ENCODE results near the gene FAM114A1.
"Not testable (repeated sequence)": the region's sequence is repeated elsewhere in the genome, so short reads cannot be mapped to it uniquely, and the experiment has no call there.

FAM114A1 gene

DNA sequence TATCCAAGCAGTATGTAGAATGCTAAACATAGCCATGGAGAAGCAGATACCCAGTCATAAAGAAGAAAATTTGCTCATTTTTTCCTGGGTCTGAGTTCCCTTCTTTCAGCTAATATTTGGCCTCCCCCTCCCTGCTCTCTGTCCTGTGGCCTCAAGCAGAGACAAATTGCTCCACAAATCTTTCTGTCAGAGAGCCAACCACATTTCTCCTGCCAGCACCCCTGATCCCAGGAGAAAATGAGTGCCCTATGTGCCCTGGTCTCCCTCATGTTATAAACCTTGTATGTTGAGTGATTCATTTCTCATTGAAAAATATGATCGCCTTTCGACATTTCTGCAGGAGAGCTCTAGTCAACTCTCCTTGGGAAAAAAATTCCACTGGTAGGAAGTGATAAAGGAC lies 82.6 kb downstream of the FAM114A1 start:
- Mint-ChIP-seq H3K27me3 (no peaks in the 10 kb centered on the region), H3K27ac (no peak overlapping the region), H3K36me3 (ENCODE audit: low read depth) (no peaks in the 10 kb centered on the region), H3K4me1 (peaks cover 16% of the 10 kb centered on the region), H3K4me3 (no peak overlapping the region), H3K9me3 (no peaks in the 10 kb centered on the region)
- ATAC-seq (no peak), DNase-seq (no peak)

DNA sequence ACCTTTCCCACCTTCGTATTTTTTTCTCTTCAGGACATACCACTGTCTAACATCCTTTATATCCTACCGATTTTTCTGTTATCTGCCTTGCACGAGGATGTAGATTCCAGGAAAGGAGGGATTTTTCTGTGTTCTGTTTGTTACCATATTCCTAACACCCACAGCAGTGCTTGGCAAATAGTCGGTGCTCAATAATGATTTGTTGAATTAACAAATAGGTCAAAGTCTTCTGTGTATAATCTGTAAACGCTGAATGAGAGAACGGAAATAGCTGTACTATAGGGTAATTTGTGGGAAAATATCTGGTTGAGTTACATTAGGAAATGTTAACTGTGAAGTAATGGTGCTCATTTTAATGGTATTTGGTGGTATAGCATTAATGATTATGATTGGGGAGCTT lies 83.1 kb downstream of the FAM114A1 start:
- DNase-seq, result no peak
- peaks cover 16% of the 10 kb centered on the region for H3K4me1 Mint-ChIP-seq
- no peaks in the 10 kb centered on the region for H3K36me3 Mint-ChIP-seq (ENCODE audit: low read depth)
- H3K27ac Mint-ChIP-seq, result no peak overlapping the region
- no peak for ATAC-seq
- H3K9me3 Mint-ChIP-seq, result no peaks in the 10 kb centered on the region
- no peak overlapping the region for H3K4me3 Mint-ChIP-seq
- no peaks in the 10 kb centered on the region for H3K27me3 Mint-ChIP-seq

DNA sequence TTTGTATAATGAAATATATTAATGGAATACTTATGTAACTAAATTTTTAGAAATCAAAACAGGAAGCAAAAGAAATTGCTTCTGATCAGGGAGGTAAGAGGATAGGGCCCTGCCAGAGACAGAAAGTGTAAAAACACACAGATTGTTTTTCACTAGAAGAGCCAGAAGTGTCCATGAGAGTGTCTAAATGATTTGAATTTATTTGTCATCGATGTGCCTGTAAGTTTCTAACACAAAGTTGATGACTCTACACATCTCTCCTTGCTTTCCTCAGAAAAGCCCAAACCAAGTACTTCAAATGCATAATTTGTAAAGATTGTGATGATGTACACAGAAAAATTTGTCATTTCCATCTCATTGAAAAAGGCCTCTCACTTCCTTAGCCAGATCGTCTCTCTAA lies 84.0 kb downstream of the FAM114A1 start:
- H3K4me1 Mint-ChIP-seq, result peaks cover 16% of the 10 kb centered on the region
- no peaks in the 10 kb centered on the region for H3K9me3 Mint-ChIP-seq
- no peak overlapping the region for H3K4me3 Mint-ChIP-seq
- H3K27ac Mint-ChIP-seq, result no peak overlapping the region
- H3K27me3 Mint-ChIP-seq, result no peaks in the 10 kb centered on the region
- ATAC-seq, result no peak
- H3K36me3 Mint-ChIP-seq (ENCODE audit: low read depth), result no peaks in the 10 kb centered on the region
- DNase-seq, result no peak

DNA sequence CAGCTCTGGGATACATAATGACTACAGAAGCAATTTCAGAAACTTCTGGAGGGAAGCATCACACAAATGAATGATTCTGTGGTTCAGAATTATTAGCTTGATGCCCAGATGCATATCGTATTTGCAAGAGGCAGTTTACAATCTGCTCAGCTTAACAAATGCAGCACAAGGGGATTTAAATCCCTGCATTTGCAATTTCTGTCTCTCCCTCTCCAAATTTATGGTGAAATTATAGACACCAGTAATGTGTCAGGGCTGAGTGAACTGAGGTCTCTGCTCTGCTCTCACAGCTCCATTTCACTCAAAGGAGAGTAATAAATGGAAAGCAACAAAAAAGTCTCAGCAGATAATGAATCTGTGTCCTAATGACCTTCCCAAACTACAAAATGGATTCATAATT lies 84.4 kb downstream of the FAM114A1 start:
- H3K36me3 Mint-ChIP-seq (ENCODE audit: low read depth), result no peaks in the 10 kb centered on the region
- no peaks in the 10 kb centered on the region for H3K9me3 Mint-ChIP-seq
- no peak overlapping the region for H3K27ac Mint-ChIP-seq
- peaks cover 16% of the 10 kb centered on the region for H3K4me1 Mint-ChIP-seq
- ATAC-seq (no peak), DNase-seq (no peak)
- H3K27me3 Mint-ChIP-seq, result no peaks in the 10 kb centered on the region
- no peak overlapping the region for H3K4me3 Mint-ChIP-seq

DNA sequence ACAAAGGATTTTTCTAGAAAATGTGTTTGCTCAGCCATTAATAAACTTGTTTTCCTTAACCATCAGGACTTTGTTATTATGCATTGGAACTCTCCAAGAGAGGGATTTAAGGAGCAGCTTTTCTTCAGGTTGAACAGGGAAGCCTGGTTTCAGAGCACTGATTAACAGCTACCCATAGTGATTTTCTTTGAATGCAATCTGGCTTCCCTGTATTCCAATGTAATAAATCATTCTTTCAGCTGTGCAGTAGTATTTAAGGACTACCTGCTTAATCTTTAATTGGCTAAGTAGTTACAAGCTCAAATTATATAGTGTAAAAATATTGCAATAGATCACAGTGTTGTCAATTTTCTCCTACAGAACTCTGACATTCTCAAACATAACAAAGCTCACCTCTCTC lies 87.1 kb downstream of the FAM114A1 start:
- peaks cover 12% of the 10 kb centered on the region for H3K4me1 Mint-ChIP-seq
- H3K27ac Mint-ChIP-seq, result no peak overlapping the region
- no peaks in the 10 kb centered on the region for H3K36me3 Mint-ChIP-seq (ENCODE audit: low read depth)
- ATAC-seq (no peak), DNase-seq (no peak)
- no peaks in the 10 kb centered on the region for H3K27me3 Mint-ChIP-seq
- peaks cover 4% of the 10 kb centered on the region for H3K9me3 Mint-ChIP-seq
- H3K4me3 Mint-ChIP-seq, result no peak overlapping the region

DNA sequence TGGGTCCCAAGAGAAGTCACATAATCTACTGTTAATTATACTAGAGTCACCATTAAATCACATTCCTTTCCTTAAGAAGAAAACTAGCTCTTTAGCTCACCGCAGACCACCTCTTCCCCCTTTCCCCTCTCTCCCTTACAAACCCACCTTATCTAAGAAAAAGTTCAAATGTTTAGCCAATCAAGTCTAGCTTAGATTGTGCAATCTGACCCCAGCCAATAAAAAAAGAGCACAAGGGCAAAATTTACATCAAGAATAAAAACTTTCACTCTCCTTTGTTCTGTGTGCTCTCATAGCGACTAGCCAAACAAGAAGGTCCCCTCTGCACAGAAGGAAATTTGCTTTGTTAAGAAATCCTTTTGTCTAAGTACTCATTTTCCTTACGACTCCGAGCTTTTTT lies 88.4 kb downstream of the FAM114A1 start:
- Mint-ChIP-seq H3K36me3 (ENCODE audit: low read depth) (no peaks in the 10 kb centered on the region), H3K27me3 (no peaks in the 10 kb centered on the region), H3K27ac (no peak overlapping the region), H3K4me1 (peaks cover 7% of the 10 kb centered on the region), H3K9me3 (peaks cover 4% of the 10 kb centered on the region), H3K4me3 (no peak overlapping the region)
- DNase-seq, result no peak
- ATAC-seq, result no peak

DNA sequence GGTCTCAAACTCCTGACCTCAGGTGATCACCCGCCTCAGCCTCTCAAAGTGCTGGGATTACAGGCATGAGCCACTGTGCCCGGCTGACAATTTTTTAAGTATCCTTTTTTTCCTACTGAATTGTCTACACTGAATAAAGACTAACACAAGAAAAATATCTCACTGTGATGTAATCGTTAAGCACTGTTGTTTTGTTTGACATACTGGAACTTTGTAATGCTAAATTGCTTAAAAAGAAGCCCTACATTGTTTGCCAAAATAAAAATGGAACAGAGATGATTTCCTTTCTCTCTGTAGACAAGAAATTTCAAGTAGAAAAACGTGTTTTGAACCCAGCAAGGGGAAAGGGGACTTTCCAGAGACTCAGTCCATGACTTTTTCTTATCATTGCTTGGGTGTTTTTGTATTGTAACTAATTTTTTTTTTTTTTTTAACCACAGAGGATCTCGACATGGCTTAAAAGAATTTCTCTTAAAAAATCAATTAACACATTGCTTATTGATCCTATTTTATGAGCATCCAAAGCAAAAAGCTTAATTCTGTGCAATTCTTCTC lies 89.7 kb downstream of the FAM114A1 start:
- no peaks in the 10 kb centered on the region for H3K27me3 Mint-ChIP-seq
- peaks cover 10% of the 10 kb centered on the region for H3K9me3 Mint-ChIP-seq
- H3K27ac Mint-ChIP-seq, result peak overlapping the region; percentile 29
- H3K4me3 Mint-ChIP-seq, result no peak overlapping the region
- no peak for ATAC-seq
- peaks cover 7% of the 10 kb centered on the region for H3K4me1 Mint-ChIP-seq
- DNase-seq, result no peak
- no peaks in the 10 kb centered on the region for H3K36me3 Mint-ChIP-seq (ENCODE audit: low read depth)

DNA sequence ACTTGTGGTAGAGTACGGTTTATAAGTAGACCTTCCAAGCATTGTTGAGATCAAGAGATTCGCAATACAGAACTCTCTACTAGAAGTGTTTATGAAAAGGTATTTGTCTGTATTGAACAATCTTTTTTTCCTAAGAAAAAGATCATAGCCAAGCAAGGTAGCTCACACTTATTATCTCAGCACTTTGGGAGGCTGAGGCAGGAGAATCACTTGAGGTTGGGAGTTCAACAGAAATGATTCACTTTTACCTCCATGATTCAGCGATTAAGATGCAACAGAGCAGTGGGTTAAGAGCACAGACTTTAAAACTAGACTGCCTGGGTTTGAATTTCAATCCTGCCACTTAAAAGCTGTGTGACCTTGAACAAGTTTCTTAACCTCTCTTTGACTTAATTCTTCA lies 90.3 kb downstream of the FAM114A1 start:
- H3K4me1 Mint-ChIP-seq, result peaks cover 7% of the 10 kb centered on the region
- DNase-seq, result no peak
- peak; percentile 81 for ATAC-seq
- no peaks in the 10 kb centered on the region for H3K36me3 Mint-ChIP-seq (ENCODE audit: low read depth)
- no peak overlapping the region for H3K4me3 Mint-ChIP-seq
- peaks cover 10% of the 10 kb centered on the region for H3K9me3 Mint-ChIP-seq
- no peaks in the 10 kb centered on the region for H3K27me3 Mint-ChIP-seq
- no peak overlapping the region for H3K27ac Mint-ChIP-seq

DNA sequence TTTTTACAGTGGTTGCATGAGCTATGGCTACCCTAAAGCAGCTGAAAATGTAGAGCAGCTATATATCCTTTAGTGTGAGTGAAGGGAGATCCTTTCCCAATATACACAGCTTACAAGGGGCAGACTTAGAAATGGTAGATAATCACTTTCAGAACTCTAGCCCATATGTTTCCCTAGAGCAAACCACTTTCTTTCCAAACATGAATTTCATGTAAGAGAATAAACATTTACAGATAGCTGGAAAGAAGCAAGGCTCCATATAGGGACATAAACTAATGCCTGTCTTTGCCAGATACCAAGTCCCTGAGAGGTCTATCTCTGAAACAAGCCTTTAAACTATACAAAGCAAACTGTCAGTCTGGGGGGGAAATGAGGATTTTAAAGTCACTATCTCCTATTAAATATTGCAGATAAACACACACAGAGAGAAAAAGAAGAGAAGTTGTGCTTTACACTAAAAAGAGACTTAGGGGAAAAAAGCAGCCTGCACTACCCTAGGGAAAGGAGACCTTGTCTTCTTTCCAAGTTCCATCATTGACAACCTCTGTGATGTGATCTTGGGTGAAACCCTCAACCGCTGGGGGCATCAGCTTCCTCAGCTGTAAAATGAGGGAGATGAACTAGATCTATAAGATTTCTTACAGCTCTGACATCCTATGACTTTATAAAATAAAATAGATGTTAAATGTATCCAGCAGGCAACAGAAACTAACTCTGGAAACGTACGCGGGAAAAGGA lies 91.0 kb downstream of the FAM114A1 start:
- Mint-ChIP-seq H3K27me3 (no peaks in the 10 kb centered on the region), H3K4me3 (no peak overlapping the region), H3K27ac (no peak overlapping the region), H3K36me3 (ENCODE audit: low read depth) (no peaks in the 10 kb centered on the region), H3K4me1 (peaks cover 7% of the 10 kb centered on the region), H3K9me3 (peaks cover 10% of the 10 kb centered on the region)
- no peak for ATAC-seq
- DNase-seq, result no peak

DNA sequence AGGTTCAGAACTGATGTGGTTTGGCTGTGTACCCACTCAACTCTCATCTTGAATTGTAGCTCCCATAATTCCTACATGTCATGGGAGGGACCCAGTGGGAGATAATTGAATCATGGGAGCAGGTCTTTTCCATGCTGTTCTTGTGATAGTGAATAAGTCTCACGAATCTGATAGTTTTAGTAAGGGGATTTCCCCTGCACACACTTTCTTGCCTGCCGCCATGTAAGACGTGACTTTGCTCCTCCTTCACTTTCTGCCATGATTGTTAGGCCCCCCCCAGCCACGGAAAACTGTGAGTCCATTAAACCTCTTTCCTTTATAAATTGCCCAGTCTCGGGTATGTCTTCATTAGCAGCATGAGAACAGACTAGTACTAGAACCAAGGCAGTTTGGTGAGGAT lies 91.6 kb downstream of the FAM114A1 start:
- peaks cover 10% of the 10 kb centered on the region for H3K9me3 Mint-ChIP-seq
- not testable (repeated sequence) for H3K4me3 Mint-ChIP-seq; H3K36me3 Mint-ChIP-seq (ENCODE audit: low read depth); H3K4me1 Mint-ChIP-seq; H3K27ac Mint-ChIP-seq; H3K27me3 Mint-ChIP-seq; DNase-seq; ATAC-seq

DNA sequence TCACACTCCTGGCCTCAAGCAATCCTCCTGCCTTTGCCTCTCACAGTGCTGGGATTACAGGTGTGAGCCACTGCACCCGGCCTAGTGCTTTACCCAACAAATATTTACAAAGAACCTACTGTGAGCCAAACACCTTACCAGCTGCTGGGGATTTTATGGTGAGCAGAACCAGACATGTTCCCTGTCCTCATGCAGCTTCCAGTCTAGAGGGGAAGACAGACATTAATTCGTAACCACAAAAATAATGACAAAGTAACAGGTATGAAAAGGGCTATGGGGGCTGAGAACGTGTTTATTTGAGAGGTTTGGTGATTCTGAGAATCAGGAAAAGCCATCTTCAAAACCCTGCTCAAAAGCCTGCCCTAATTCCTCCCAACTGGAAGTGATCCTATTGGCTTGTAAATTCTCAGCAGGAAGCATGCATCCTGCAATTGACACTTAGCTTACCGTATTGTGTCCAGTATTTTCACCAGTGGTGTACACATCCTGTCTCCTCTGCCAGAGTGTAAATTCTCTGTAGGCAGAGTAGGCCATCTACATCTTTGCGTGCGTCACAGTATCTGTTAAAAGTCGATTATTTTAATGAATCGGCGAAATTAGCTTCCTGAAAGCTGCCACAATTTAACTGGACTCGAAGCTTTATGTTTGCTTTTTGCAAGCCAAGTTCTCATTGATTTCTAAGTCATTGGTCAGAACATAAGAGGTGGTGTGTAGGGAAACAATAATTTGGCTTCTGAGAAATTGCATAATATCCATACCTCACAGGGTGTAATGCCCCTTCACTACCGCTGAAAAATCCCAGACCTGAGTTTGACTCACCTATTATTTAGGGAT lies 97.6 kb downstream of the FAM114A1 start:
- Mint-ChIP-seq H3K27me3 (no peaks in the 10 kb centered on the region), H3K4me3 (no peak overlapping the region), H3K27ac (no peak overlapping the region), H3K36me3 (ENCODE audit: low read depth) (peaks cover 32% of the 10 kb centered on the region), H3K4me1 (peaks cover 11% of the 10 kb centered on the region), H3K9me3 (peaks cover 6% of the 10 kb centered on the region)
- ATAC-seq (no peak), DNase-seq (no peak)

DNA sequence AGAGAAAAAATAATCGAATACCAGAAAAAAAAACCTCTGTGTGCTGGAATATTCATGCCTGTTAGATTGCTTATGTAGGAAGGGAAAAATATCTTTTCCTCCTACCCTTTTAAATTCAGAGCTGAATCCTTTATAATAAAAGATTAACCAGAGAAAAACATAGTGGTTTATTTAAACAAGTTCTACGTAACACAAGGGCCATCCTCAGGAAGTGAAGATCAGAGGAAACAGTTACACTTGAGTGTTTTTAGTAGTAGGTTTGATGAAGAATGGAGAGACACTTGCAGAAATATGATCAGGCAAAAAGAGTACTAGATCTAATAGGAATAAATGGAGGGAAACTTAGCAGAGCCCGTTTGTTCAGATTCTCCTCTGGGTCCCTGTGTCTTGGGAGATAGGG lies 98.3 kb downstream of the FAM114A1 start:
- H3K4me1 Mint-ChIP-seq, result peaks cover 11% of the 10 kb centered on the region
- H3K27ac Mint-ChIP-seq, result peak overlapping the region; percentile 65
- H3K36me3 Mint-ChIP-seq (ENCODE audit: low read depth), result peaks cover 36% of the 10 kb centered on the region
- DNase-seq (no peak), ATAC-seq (no peak)
- H3K9me3 Mint-ChIP-seq, result peaks cover 6% of the 10 kb centered on the region
- H3K4me3 Mint-ChIP-seq, result no peak overlapping the region
- H3K27me3 Mint-ChIP-seq, result no peaks in the 10 kb centered on the region

DNA sequence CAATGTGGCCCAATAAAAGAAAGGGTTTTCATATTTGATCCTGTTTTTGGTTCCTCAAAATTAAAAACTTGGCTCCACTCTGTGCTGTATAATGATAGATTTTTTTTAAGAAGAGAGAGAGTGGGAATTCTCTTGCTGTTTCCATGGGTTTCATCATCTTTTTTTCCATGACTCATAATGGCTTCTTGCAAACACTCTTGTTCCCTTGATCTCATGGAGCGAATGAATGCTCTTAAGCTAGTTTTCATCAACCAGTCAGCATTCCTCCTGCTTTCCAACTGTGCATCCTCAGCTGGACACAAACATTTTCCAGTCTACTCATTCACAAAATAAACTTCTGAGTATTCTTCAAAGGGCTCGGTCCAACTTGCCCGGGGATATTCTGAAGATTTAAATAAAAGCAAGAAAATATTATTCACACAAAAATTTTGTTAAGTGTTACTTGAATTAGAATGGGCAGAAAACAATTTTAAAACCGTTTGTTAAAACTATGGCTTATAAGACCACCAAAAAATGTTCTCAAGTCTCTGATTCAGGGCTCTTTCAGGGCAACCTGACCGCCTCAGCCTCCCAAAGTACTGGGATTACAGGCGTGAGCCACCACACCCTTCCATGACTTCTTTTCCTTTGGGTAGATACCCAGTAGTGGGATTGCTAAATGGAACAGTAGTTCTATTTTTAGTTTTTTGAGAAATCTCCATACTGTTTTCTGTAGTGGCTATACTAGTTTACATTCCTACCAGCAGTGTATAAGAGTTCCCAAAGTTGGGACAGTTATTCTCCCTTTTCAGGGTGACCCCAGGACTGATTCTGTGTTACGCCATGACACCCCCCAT lies 99.9 kb downstream of the FAM114A1 start:
- ATAC-seq, result no peak

DNA sequence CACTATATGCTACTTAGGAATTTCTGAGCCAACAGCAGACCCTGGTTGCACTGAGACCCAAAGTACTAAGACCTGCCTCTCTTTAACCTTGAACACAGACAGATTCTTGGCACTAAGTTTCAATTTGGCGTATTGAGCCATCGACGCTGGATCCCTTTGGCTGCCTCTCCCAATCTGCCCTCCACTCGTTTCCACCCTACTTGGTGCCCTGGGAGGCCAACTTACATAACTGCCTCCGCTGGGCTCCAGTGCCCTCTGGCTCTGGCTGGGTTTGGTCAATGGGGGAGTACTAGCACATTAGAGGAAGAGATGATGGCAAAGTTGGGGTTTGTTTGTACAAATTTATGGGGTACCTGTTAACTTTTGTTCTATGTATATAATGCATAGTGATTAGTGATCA lies 101.1 kb downstream of the FAM114A1 start:
- H3K9me3 Mint-ChIP-seq, result no peaks in the 10 kb centered on the region
- no peak overlapping the region for H3K4me3 Mint-ChIP-seq
- no peak for ATAC-seq
- no peak for DNase-seq
- H3K27ac Mint-ChIP-seq, result no peak overlapping the region
- H3K4me1 Mint-ChIP-seq, result peaks cover 11% of the 10 kb centered on the region
- no peaks in the 10 kb centered on the region for H3K27me3 Mint-ChIP-seq
- H3K36me3 Mint-ChIP-seq (ENCODE audit: low read depth), result peaks cover 36% of the 10 kb centered on the region

More for the DNA sequence above, 99.9 kb downstream of the FAM114A1 start:
- H3K36me3 Mint-ChIP-seq (ENCODE audit: low read depth), result peaks cover 36% of the 10 kb centered on the region
- H3K27me3 Mint-ChIP-seq, result no peaks in the 10 kb centered on the region
- H3K9me3 Mint-ChIP-seq, result no peaks in the 10 kb centered on the region
- H3K4me1 Mint-ChIP-seq, result peaks cover 11% of the 10 kb centered on the region
- H3K27ac Mint-ChIP-seq, result peak overlapping the region; percentile 52
- no peak for DNase-seq
- H3K4me3 Mint-ChIP-seq, result no peak overlapping the region

All from activated naive CD8-positive, alpha-beta T cell treated with anti-CD3 and anti-CD28 coated beads, Interleukin-2, amount 50 U/mL, for 24 hours (primary cell).